Keratinocyte (primary cell): ENCODE data around the gene MAML2. TPM values are rescaled to one million over a fixed set of nuclear protein-coding genes. Genes with fewer than 3 reads are reported as not detected.

Source experiments
- DNase-seq: peaks from one replicate; pipeline ENCODE4 v3.0.0-alpha.2; 2011; ENCODE audit warnings: low read depth, missing footprints, low spot score
- FAIRE-seq: peaks from 2 replicates; lab custom pipeline; 2011; peaks lifted over from hg19 to GRCh38; lab: Jason Lieb, UNC
- H2AFZ ChIP-seq: 2 replicates; pipeline ENCODE4 v1.6.0; 2012; ENCODE audit warnings: low read length, control low read depth, inconsistent platforms; ENCODE audit not compliant: control insufficient read depth
- H3K27ac ChIP-seq: 2 replicates; pipeline ENCODE4 v1.5.1; 2011; ENCODE audit warnings: low read length; ENCODE audit not compliant: control insufficient read depth, insufficient read depth
- H3K27me3 ChIP-seq: 3 replicates; pipeline ENCODE4 v1.6.0; 2011; ENCODE audit warnings: low read length; ENCODE audit not compliant: control insufficient read depth, insufficient read depth; ENCODE audit errors: extremely low read depth
- H3K36me3 ChIP-seq, 2 experiments: 2 replicates in 1 of 2; 3 replicates in 1 of 2; pipeline ENCODE4 v1.5.1; 2011; ENCODE audit warnings: low read length in 2 of 2, mild to moderate bottlenecking in 1 of 2; ENCODE audit not compliant: control insufficient read depth in 2 of 2, insufficient read depth in 2 of 2; ENCODE audit errors: extremely low read depth in 1 of 2
- H3K4me1 ChIP-seq: 3 replicates; pipeline ENCODE4 v1.5.1; 2011; ENCODE audit warnings: low read length; ENCODE audit not compliant: control insufficient read depth, insufficient read depth; ENCODE audit errors: extremely low read depth
- H3K4me2 ChIP-seq: 3 replicates; pipeline ENCODE4 v1.6.0; 2011; ENCODE audit warnings: low read depth, low read length; ENCODE audit not compliant: control insufficient read depth, insufficient read depth; ENCODE audit errors: extremely low read depth
- H3K4me3 ChIP-seq, 3 experiments: fragments of 200-600 bp in 1 of 3; sonication (generic) in 1 of 3; 2 replicates in 2 of 3; 3 replicates in 1 of 3; pipeline ENCODE4 v1.5.1; 2011 to 2016; ENCODE audit warnings: low read length in 3 of 3, mild to moderate bottlenecking in 3 of 3, control low read depth in 2 of 3, inconsistent platforms in 1 of 3, low read depth in 1 of 3, mixed read lengths in 1 of 3, mixed run types in 1 of 3, moderate library complexity in 1 of 3; ENCODE audit not compliant: control insufficient read depth in 2 of 3, insufficient read depth in 2 of 3; ENCODE audit errors: extremely low read depth in 1 of 3
- H3K79me2 ChIP-seq: 2 replicates; pipeline ENCODE4 v1.6.0; 2012; ENCODE audit warnings: low read length; ENCODE audit not compliant: control insufficient read depth, insufficient read depth
- H3K9ac ChIP-seq: 3 replicates; pipeline ENCODE4 v1.6.0; 2011; ENCODE audit warnings: low read length; ENCODE audit not compliant: control insufficient read depth, insufficient read depth; ENCODE audit errors: extremely low read depth
- H3K9me1 ChIP-seq: 3 replicates; pipeline ENCODE4 v1.6.0; 2011; ENCODE audit warnings: low read length; ENCODE audit not compliant: control insufficient read depth, insufficient read depth; ENCODE audit errors: extremely low read depth
- H3K9me3 ChIP-seq: 2 replicates; pipeline ENCODE4 v1.5.1; 2012; ENCODE audit warnings: low read depth, low read length; ENCODE audit not compliant: control insufficient read depth
- H4K20me1 ChIP-seq: 3 replicates; pipeline ENCODE4 v1.6.0; 2011; ENCODE audit warnings: low read length; ENCODE audit not compliant: control insufficient read depth, insufficient read depth; ENCODE audit errors: extremely low read depth
- EZH2 ChIP-seq: IDR thresholded peaks from one replicate; pipeline ENCODE4 v1.6.1; 2012; ENCODE audit warnings: inconsistent platforms, mild to moderate bottlenecking, low read length, moderate library complexity
- dilution Hi-C: fragments of 300-500 bp; cut with MboI; formaldehyde crosslinking; loops from one replicate; pipeline ENCODE4 v1.7.0; 2020; ENCODE audit warnings: low sequenced_read_pairs; ENCODE audit not compliant: extremely low pct_ligation_motif_present
- polyA plus RNA-seq, 5 experiments: library from polyadenylated mRNA; depleted of rRNA in 3 of 5; stranded (reverse) in 3 of 5; stranded (forward) in 1 of 5; unstranded in 1 of 5; fragments of >200 nt; gene quantifications; 1 replicate in 1 of 5; 2 replicates in 3 of 5; 3 replicates in 1 of 5; pipeline versions ENCODE4 v1.2.1 to v1.2.3, GENCODE V29; 2011 to 2012; ENCODE audit warnings: missing spikeins in 2 of 5, low read depth in 1 of 5, low replicate concordance in 1 of 5
- TF ChIP-seq, protein P1 (sequence below), 3 experiments: IDR thresholded peaks in 1 of 3; conservative IDR thresholded peaks in 1 of 3; optimal IDR thresholded peaks in 1 of 3; 2 replicates in 2 of 3; 3 replicates in 1 of 3; pipeline versions ENCODE3 to v1.5.1; 2011; ENCODE audit warnings: low read length in 3 of 3, mild to moderate bottlenecking in 3 of 3, moderate library complexity in 2 of 3, control low read depth in 1 of 3, inconsistent platforms in 1 of 3; ENCODE audit not compliant: insufficient read depth in 2 of 3; ENCODE audit errors: extremely low read depth in 1 of 3

MAML2 gene
- polyA plus RNA-seq, 1 donor (not counting 4 experiments of a cell fraction or from before 2014, with no cell fraction given) = 4.2 TPM

DNA sequence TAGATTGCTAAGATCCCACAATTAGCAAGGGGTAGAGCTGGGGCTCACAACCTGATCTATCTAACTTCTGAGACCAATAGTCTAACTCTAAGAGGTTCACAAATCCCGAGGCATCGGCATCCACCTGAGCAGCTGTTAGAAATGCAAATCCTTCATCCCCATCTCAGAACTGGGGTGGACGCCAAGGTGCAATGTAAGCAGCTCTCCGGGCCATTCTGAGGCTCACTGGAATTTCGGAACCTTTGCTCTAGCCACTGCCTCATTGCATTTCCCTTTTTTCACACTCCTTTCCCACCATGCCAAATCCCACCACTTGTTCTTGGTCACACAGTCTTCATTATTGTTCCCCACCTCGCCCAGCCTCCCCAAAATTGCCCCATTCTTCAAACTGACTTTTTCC lies 29.8 kb downstream of the MAML2 start:
- TF ChIP-seq, protein P1, sequence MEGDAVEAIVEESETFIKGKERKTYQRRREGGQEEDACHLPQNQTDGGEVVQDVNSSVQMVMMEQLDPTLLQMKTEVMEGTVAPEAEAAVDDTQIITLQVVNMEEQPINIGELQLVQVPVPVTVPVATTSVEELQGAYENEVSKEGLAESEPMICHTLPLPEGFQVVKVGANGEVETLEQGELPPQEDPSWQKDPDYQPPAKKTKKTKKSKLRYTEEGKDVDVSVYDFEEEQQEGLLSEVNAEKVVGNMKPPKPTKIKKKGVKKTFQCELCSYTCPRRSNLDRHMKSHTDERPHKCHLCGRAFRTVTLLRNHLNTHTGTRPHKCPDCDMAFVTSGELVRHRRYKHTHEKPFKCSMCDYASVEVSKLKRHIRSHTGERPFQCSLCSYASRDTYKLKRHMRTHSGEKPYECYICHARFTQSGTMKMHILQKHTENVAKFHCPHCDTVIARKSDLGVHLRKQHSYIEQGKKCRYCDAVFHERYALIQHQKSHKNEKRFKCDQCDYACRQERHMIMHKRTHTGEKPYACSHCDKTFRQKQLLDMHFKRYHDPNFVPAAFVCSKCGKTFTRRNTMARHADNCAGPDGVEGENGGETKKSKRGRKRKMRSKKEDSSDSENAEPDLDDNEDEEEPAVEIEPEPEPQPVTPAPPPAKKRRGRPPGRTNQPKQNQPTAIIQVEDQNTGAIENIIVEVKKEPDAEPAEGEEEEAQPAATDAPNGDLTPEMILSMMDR (optimal IDR thresholded peaks at IDR 0.05 in 1 of 3, IDR thresholded peaks at IDR 0.05 in 1 of 3, conservative IDR thresholded peaks at IDR 0.05 in 1 of 3; ENCODE audit: extremely low read depth in 1 of 3, insufficient read depth in 2 of 3, low read length in 3 of 3) = no peak
- no peak for TF ChIP-seq EZH2
- FAIRE-seq (no peak), DNase-seq (no peak)
- H3K4me1 ChIP-seq = peaks cover 90% of the 10 kb centered on the region
- dilution Hi-C loops = no loop called here
- H3K36me3 ChIP-seq = no peaks in the 10 kb centered on the region
- no peak overlapping the region for H3K4me3 ChIP-seq
- no peak overlapping the region for H2AFZ ChIP-seq
- H3K79me2 ChIP-seq = peaks cover 8% of the 10 kb centered on the region
- no peak overlapping the region for H3K4me2 ChIP-seq
- H3K9ac ChIP-seq = no peak overlapping the region
- H3K9me3 ChIP-seq = no peaks in the 10 kb centered on the region
- no peaks in the 10 kb centered on the region for H3K9me1 ChIP-seq
- peak overlapping the region; percentile 85 for H3K27ac ChIP-seq
- no peaks in the 10 kb centered on the region for H3K27me3 ChIP-seq
- no peaks in the 10 kb centered on the region for H4K20me1 ChIP-seq

DNA sequence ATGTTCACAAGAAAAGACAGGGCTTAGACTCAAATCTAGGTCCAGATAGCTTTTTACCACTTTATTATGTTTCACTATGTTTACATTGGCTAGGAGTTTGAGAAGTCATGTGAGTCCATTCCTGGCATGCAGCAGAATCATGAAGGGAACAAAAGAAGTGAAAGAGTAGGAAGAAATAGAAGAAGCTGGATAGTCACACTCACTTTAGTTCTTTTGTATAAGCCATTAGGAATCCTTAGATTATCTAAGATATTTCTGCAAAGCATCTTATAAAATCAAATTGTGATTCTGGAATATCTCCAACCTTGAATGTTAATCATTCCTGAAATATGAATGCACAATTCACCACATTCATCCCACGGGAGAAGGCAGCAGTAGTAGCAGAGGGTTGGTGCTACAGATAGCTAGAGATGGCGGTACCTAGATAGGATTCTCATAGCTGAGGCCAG lies 31.9 kb downstream of the MAML2 start:
- peaks cover 8% of the 10 kb centered on the region for H3K79me2 ChIP-seq
- H3K4me1 ChIP-seq = peaks cover 87% of the 10 kb centered on the region
- H3K36me3 ChIP-seq = no peaks in the 10 kb centered on the region
- H3K9me1 ChIP-seq = no peaks in the 10 kb centered on the region
- FAIRE-seq (peak; percentile 72), DNase-seq (no peak)
- no peaks in the 10 kb centered on the region for H3K27me3 ChIP-seq
- no peaks in the 10 kb centered on the region for H3K9me3 ChIP-seq
- H4K20me1 ChIP-seq = no peaks in the 10 kb centered on the region
- peak overlapping the region; percentile 4 for H3K4me2 ChIP-seq
- no peak overlapping the region for H2AFZ ChIP-seq
- no peak overlapping the region for H3K4me3 ChIP-seq
- dilution Hi-C loops = no loop called here
- no peak for TF ChIP-seq EZH2
- TF ChIP-seq, protein P1 (optimal IDR thresholded peaks at IDR 0.05 in 1 of 3, IDR thresholded peaks at IDR 0.05 in 1 of 3, conservative IDR thresholded peaks at IDR 0.05 in 1 of 3; ENCODE audit: extremely low read depth in 1 of 3, insufficient read depth in 2 of 3, low read length in 3 of 3) = no peak
- no peak overlapping the region for H3K27ac ChIP-seq
- H3K9ac ChIP-seq = no peak overlapping the region
